ENCODE data around the gene IFT43. TPM values are rescaled to one million over a fixed set of nuclear protein-coding genes. Genes with fewer than 3 reads are reported as not detected.

The IFT43 gene
- total and polyA plus RNA-seq, 12 donors: 20.9 to 101 (median 30.2) TPM

DNA sequence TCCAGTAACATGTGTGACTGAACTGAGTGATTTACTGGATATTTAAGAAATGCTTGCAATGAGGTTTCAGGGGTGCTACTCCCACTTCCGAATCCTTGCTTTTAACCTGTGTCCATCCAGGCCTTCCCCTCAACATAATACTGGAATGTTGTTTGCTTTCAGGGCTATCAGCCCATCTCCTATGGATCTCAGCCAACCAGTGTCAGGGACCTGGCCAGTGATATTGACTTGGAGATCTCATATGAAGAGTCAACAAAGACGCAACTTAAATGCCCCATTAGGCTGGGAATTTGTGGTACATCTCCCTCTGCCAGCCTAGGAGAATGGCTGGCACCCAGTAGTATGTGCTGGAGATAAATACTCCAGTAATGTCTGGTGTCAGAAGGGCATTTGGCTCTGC, 889 bp upstream of the IFT43 start:
- no peak for DNase-seq
- Histone ChIP-seq H3K9me3 (replicated peaks in 1 of 3) (no peaks in the 10 kb centered on the region), H3K4me3 (no peak overlapping the region), H3K4me1 (replicated peaks in 1 of 2) (peaks cover 18 to 33% of the 10 kb centered on the region in 2 donors), H3K27ac (peak overlapping the region in 1 of 5 donors; percentile 91), H3K36me3 (replicated peaks in 1 of 2) (no peaks in the 10 kb centered on the region), H3K27me3 (no peaks in the 10 kb centered on the region)
- TF ChIP-seq, protein P1, sequence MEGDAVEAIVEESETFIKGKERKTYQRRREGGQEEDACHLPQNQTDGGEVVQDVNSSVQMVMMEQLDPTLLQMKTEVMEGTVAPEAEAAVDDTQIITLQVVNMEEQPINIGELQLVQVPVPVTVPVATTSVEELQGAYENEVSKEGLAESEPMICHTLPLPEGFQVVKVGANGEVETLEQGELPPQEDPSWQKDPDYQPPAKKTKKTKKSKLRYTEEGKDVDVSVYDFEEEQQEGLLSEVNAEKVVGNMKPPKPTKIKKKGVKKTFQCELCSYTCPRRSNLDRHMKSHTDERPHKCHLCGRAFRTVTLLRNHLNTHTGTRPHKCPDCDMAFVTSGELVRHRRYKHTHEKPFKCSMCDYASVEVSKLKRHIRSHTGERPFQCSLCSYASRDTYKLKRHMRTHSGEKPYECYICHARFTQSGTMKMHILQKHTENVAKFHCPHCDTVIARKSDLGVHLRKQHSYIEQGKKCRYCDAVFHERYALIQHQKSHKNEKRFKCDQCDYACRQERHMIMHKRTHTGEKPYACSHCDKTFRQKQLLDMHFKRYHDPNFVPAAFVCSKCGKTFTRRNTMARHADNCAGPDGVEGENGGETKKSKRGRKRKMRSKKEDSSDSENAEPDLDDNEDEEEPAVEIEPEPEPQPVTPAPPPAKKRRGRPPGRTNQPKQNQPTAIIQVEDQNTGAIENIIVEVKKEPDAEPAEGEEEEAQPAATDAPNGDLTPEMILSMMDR (IDR thresholded peaks at IDR 0.05): no peak
- no peak for TF ChIP-seq POLR2A (IDR thresholded peaks at IDR 0.05)
- intact Hi-C loops (cut with DNase I): loop anchor here (5.0 kb wide), 2 partner anchors 77 to 277 kb away; no protein-coding TSS in a partner anchor
- 79 to 93% (median 85%) methylated on average over 2 of the region's 2 CpGs for WGBS, 4 donors

GRCh38 chr14:75986439-75986765, 839 bp downstream of the IFT43 start:
- H3K27me3 ChIP-seq: no peaks in the 10 kb centered on the region
- 21 to 24% (median 22%) methylated on average over 6 of the region's 6 CpGs for WGBS, 4 donors
- TF ChIP-seq, protein P1 (IDR thresholded peaks at IDR 0.05): no peak
- no peak for TF ChIP-seq POLR2A (IDR thresholded peaks at IDR 0.05)

DNA sequence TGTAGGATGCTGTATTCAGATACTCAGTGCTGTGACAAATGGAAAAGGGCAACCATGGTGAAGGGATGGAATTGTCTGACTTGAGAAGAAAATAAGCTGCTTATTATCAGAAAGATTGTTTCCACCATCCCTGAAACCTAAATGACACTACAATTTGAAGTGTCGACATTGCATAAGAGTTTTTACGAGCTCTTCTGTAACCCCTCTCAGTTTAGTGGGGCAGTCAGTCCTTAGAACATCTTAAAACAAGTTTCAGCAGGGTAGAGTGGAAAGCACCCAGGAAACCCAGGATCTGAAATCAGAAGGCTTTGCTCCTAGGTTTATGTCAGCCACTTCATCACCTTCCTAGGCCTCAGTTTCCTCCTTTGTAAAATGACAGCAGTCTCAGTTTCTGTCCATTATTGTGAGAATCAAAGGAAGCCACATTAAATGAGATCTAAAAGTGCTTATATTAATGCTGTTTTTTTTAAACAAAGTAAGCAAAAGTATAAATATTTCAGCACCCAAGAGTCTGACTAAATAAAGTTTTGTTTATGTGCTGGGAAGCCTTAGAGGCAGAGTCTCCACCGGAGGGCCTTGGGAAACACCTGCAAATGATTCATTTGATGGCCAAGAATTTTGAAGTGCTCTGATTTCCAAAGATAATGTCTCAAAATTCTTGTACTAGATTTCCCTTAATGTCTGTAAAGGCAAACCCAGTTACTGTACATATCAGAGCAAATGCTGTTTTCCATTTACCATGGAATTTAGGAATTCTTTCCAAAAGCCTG, 1.8 kb downstream of the IFT43 start:
- intact Hi-C loops (cut with DNase I): no loop called here
- Histone ChIP-seq H3K4me1 (replicated peaks in 1 of 2) (peaks cover 11 to 25% of the 10 kb centered on the region in 2 donors), H3K4me3 (no peak overlapping the region), H3K36me3 (replicated peaks in 1 of 2) (peaks cover 0 to 5% of the 10 kb centered on the region in 2 donors), H3K27me3 (no peaks in the 10 kb centered on the region), H3K9me3 (replicated peaks in 1 of 3) (no peaks in the 10 kb centered on the region), H3K27ac (no peak overlapping the region)
- no peak for TF ChIP-seq POLR2A (IDR thresholded peaks at IDR 0.05)
- TF ChIP-seq, protein P1 (IDR thresholded peaks at IDR 0.05): no peak
- 81 to 87% (median 83%) methylated on average over 3 of the region's 3 CpGs for WGBS, 4 donors
- DNase-seq: no peak

More at GRCh38 chr14:75986439-75986765, 839 bp downstream of the IFT43 start:
- no peaks in the 10 kb centered on the region for H3K9me3 ChIP-seq (replicated peaks in 1 of 3)
- no peak for DNase-seq
- peaks cover 0 to under 1% of the 10 kb centered on the region in 2 donors for H3K36me3 ChIP-seq (replicated peaks in 1 of 2)
- H3K4me3 ChIP-seq: peak overlapping the region in 2 of 4 donors; percentile 51 to 81
- peaks cover 14 to 26% of the 10 kb centered on the region in 2 donors for H3K4me1 ChIP-seq (replicated peaks in 1 of 2)
- intact Hi-C loops (cut with DNase I): no loop called here
- peak overlapping the region in 1 of 5 donors; percentile 84 for H3K27ac ChIP-seq

- intact Hi-C loops (cut with DNase I): no loop called here
- 53 to 72% (median 64%) methylated on average over 6 of the region's 6 CpGs for WGBS, 4 donors
- H3K36me3 ChIP-seq (replicated peaks in 1 of 2): peaks cover 0 to 5% of the 10 kb centered on the region in 2 donors
- H3K27ac ChIP-seq: peak overlapping the region in 3 of 5 donors; percentile 44 to 83 (median 71)
- no peak overlapping the region for H3K4me3 ChIP-seq
- DNase-seq: peak in 6 of 7 donors; percentile 27 to 81 (median 43)
- peaks cover 8 to 20% of the 10 kb centered on the region in 2 donors for H3K4me1 ChIP-seq (replicated peaks in 1 of 2)
- no peaks in the 10 kb centered on the region for H3K27me3 ChIP-seq
- H3K9me3 ChIP-seq (replicated peaks in 1 of 3): no peaks in the 10 kb centered on the region
- TF ChIP-seq, protein P1 (IDR thresholded peaks at IDR 0.05): no peak
- TF ChIP-seq POLR2A (IDR thresholded peaks at IDR 0.05): no peak
Measured at GRCh38 chr14:75989134-75989533, 3.6 kb downstream of the IFT43 start.
